ENCODE results near the gene GSTM1.
"Not testable (repeated sequence)": the region's sequence is repeated elsewhere in the genome, so short reads cannot be mapped to it uniquely, and the experiment has no call there.

- not testable (repeated sequence) for TF ChIP-seq CTCF (IDR thresholded peaks at IDR 0.05; ENCODE audit: low read depth, low read length, poor library complexity, severe bottlenecking); EZH2phosphoT487 (IDR thresholded peaks at IDR 0.05; ENCODE audit: borderline replicate concordance, low read length)
These were observed 17.7 kb upstream of the GSTM1 start for GRCh38 chr1:109669949-109670302.
